GM12878 (cell line): Measurements from ENCODE around the gene NOP9. TPM values are rescaled to one million over a fixed set of nuclear protein-coding genes. Genes with fewer than 3 reads are reported as not detected.

Experiments used
- ATAC-seq: fragments of 200-7000 bp; cut with Tn5 transposase; 3 replicates; pipeline ENCODE4 v1.9.1; 2020; ENCODE audit warnings: mild to moderate bottlenecking, moderate library complexity
- BruUV-seq: library from RNA; stranded (reverse); fragments of 400-500 nt; replicated peaks from 2 replicates; lab custom pipeline; 2021; lab: Mats Ljungman, UMichigan
- CTCF ChIA-PET: fragments of 300-600 bp; sonication (Branson Sonifier 250); formaldehyde crosslinking; extraction: SDS; loops from one replicate; lab custom pipeline; 2021; ENCODE audit warnings: inconsistent platforms; lab: Yijun Ruan, JAX
- POLR2A ChIA-PET: fragments of 350-600 bp; formaldehyde crosslinking; extraction: SDS; loops from one replicate; lab custom pipeline; 2021; ENCODE audit warnings: inconsistent platforms; lab: Charles Lee
- RAD21 ChIA-PET: fragments of 300-600 bp; sonication (Branson Sonifier 250); formaldehyde crosslinking; loops from one replicate; lab custom pipeline; 2023; ENCODE audit warnings: antibody characterized with exemption; ENCODE audit not compliant: unreplicated experiment; lab: Charles Lee
- SMC1A ChIA-PET: fragments of 300-600 bp; sonication (Branson Sonifier 250); formaldehyde crosslinking; loops from one replicate; lab custom pipeline; 2023; ENCODE audit not compliant: unreplicated experiment, uncharacterized antibody; lab: Charles Lee
- DNase-seq: peaks from one replicate; pipeline ENCODE4 v3.0.0-alpha.2; 2011; ENCODE audit warnings: low read depth, low spot score
- FAIRE-seq: peaks from 3 replicates; lab custom pipeline; 2011; peaks lifted over from hg19 to GRCh38; lab: Jason Lieb, UNC
- H2AFZ ChIP-seq: 2 replicates; pipeline ENCODE4 v1.6.0; 2011; ENCODE audit warnings: low read depth, low read length, control low read depth; ENCODE audit not compliant: control insufficient read depth
- H3K27ac ChIP-seq: 2 replicates; pipeline ENCODE4 v1.5.1; 2011; ENCODE audit warnings: control low read depth; ENCODE audit not compliant: control insufficient read depth, insufficient read depth
- H3K27me3 ChIP-seq, 2 experiments: replicated peaks in 1 of 2; 2 replicates each; pipeline versions ENCODE4 v1.6.0 to v1.6.1; 2011; ENCODE audit warnings: low read length in 1 of 2; ENCODE audit not compliant: control insufficient read depth in 2 of 2, insufficient read depth in 2 of 2
- H3K36me3 ChIP-seq, 2 experiments: 2 replicates each; pipeline ENCODE4 v1.5.1; 2011; ENCODE audit warnings: low read length in 1 of 2; ENCODE audit not compliant: control insufficient read depth in 2 of 2, insufficient read depth in 2 of 2
- H3K4me1 ChIP-seq: 2 replicates; pipeline ENCODE4 v1.6.1; 2011; ENCODE audit warnings: mild to moderate bottlenecking, low read length, moderate library complexity, mixed read lengths; ENCODE audit not compliant: control insufficient read depth, insufficient read depth
- H3K4me2 ChIP-seq: 2 replicates; pipeline ENCODE4 v1.6.0; 2011; ENCODE audit warnings: control low read depth; ENCODE audit not compliant: control insufficient read depth, insufficient read depth
- H3K4me3 ChIP-seq: fragments of 200-600 bp; sonication (generic); 2 replicates; pipeline ENCODE4 v1.5.1; 2016
- H3K79me2 ChIP-seq: 2 replicates; pipeline ENCODE4 v1.6.0; 2011; ENCODE audit warnings: low read length; ENCODE audit not compliant: control insufficient read depth, insufficient read depth
- H3K9ac ChIP-seq: 2 replicates; pipeline ENCODE4 v1.8.0; 2011; ENCODE audit warnings: low read length, control low read depth, mixed read lengths; ENCODE audit not compliant: control insufficient read depth, insufficient read depth
- H3K9me3 ChIP-seq: replicated peaks from 3 replicates; pipeline ENCODE4 v1.5.1; 2011; ENCODE audit warnings: mild to moderate bottlenecking, low read length; ENCODE audit not compliant: control insufficient read depth, insufficient read depth
- H4K20me1 ChIP-seq: 2 replicates; pipeline ENCODE4 v1.6.0; 2011; ENCODE audit not compliant: control insufficient read depth, insufficient read depth
- BCL11A ChIP-seq: IDR thresholded peaks from 2 replicates; pipeline ENCODE4 v1.6.1; 2011; ENCODE audit warnings: low read depth, low read length
- BHLHE40 ChIP-seq, 2 experiments: fragments of 450-650 bp in 1 of 2; IDR thresholded peaks; 2 replicates each; pipeline ENCODE4 v1.6.1; 2011 to 2017; ENCODE audit warnings: low read depth in 2 of 2, borderline replicate concordance in 1 of 2, improper control_type of control experiment in 1 of 2, low read length in 1 of 2, mild to moderate bottlenecking in 1 of 2
- BRCA1 ChIP-seq: IDR thresholded peaks from 2 replicates; pipeline ENCODE4 v1.6.1; 2011; ENCODE audit warnings: low read depth, low read length, improper control_type of control experiment
- HCFC1 ChIP-seq: fragments of 150-350 bp; IDR thresholded peaks from 2 replicates; pipeline ENCODE4 v1.6.1; 2014; ENCODE audit warnings: low read length
- HDGF ChIP-seq: fragments of 450-650 bp; IDR thresholded peaks from 2 replicates; pipeline ENCODE4 v1.6.1; 2016; ENCODE audit warnings: antibody characterized with exemption
- JUNB ChIP-seq: IDR thresholded peaks from 2 replicates; pipeline ENCODE4 v1.6.1; 2016; ENCODE audit warnings: antibody characterized with exemption, mild to moderate bottlenecking
- KAT2A ChIP-seq: conservative IDR thresholded peaks from 2 replicates; pipeline ENCODE4 v1.6.1; 2011; ENCODE audit warnings: low read depth, low read length; ENCODE audit not compliant: control insufficient read depth
- NFYA ChIP-seq: IDR thresholded peaks from 2 replicates; pipeline ENCODE4 v1.6.1; 2011; ENCODE audit warnings: low read depth, mild to moderate bottlenecking, low read length, improper control_type of control experiment, borderline replicate concordance
- POLR2A ChIP-seq: IDR thresholded peaks from 2 replicates; pipeline ENCODE4 v1.6.1; 2011; ENCODE audit warnings: low read depth, mild to moderate bottlenecking, low read length
- REST ChIP-seq: IDR thresholded peaks from 2 replicates; pipeline ENCODE4 v1.6.1; 2012; ENCODE audit warnings: mild to moderate bottlenecking, low read depth, low read length
- SPI1 ChIP-seq: IDR thresholded peaks from 2 replicates; pipeline ENCODE4 v1.6.1; 2011; ENCODE audit warnings: low read depth, mild to moderate bottlenecking, low read length, moderate library complexity, borderline replicate concordance; ENCODE audit not compliant: insufficient read depth
- STAT3 ChIP-seq: IDR thresholded peaks from 2 replicates; pipeline ENCODE4 v1.6.1; 2011; ENCODE audit warnings: low read depth, low read length, improper control_type of control experiment
- TCF12 ChIP-seq: IDR thresholded peaks from 2 replicates; pipeline ENCODE4 v1.6.1; 2011; ENCODE audit warnings: low read depth, mild to moderate bottlenecking, low read length
- ZBED1 ChIP-seq: IDR thresholded peaks from 2 replicates; pipeline ENCODE4 v1.6.1; 2016; ENCODE audit warnings: borderline replicate concordance
- ZBTB11 ChIP-seq: fragments of 450-650 bp; formaldehyde crosslinking; IDR thresholded peaks from 2 replicates; pipeline ENCODE4 v1.5.0; 2022; ENCODE audit warnings: mild to moderate bottlenecking, missing genetic modification characterization
- ZNF384 ChIP-seq: IDR thresholded peaks from 2 replicates; pipeline ENCODE4 v1.6.1; 2012; ENCODE audit warnings: low read depth, mild to moderate bottlenecking, low read length, improper control_type of control experiment, borderline replicate concordance
- WGBS: methylation state at CpG from one replicate; pipeline ENCODE4 v1.1.6; 2016; ENCODE audit warnings: low lambda C conversion rate; ENCODE audit not compliant: insufficient replicate concordance, insufficient coverage; ENCODE audit errors: missing lambda C conversion rate; 5-methylcytosine and 5-hydroxymethylcytosine counted together
- in situ Hi-C: fragments of 300-500 bp; cut with MboI; formaldehyde crosslinking; loops from 9 replicates; pipeline ENCODE4 v1.14.3; 2018; ENCODE audit warnings: mixed read lengths
- intact Hi-C: fragments of 100-400 bp; cut with micrococcal nuclease; formaldehyde crosslinking; loops from one replicate; pipeline ENCODE4 v1.14.2; 2022; ENCODE audit not compliant: unreplicated experiment
- polyA plus RNA-seq, 11 experiments: library from polyadenylated mRNA; depleted of rRNA in 4 of 11; unstranded in 6 of 11; stranded (reverse) in 5 of 11; fragments of >200 nt; fragmentation: Nextera tagmentation in 4 of 11; fragmentation: Illumina TruSeq in 1 of 11; extraction: Ambion mirVana in 4 of 11; extraction: Trizol in 1 of 11; gene quantifications; 1 replicate in 1 of 11; 2 replicates in 10 of 11; pipeline versions ENCODE4 v1.2.1 to v1.2.3, GENCODE V29; 2011 to 2016; ENCODE audit warnings: inconsistent platforms in 2 of 11, missing spikeins in 2 of 11, low read depth in 1 of 11
- total RNA-seq, 4 experiments: library from RNA; depleted of rRNA in 3 of 4; stranded (reverse); fragments of >200 nt in 3 of 4; fragmentation: Illumina TruSeq in 1 of 4; extraction: Trizol in 1 of 4; gene quantifications; 2 replicates each; pipeline versions ENCODE4 v1.2.1 to v1.2.3, GENCODE V29; 2013 to 2021

The NOP9 gene
- total and polyA plus RNA-seq, 10 of the 15 experiments (the other 5 are each of a cell fraction or from before 2014, with no cell fraction given) = 2.4 to 43.9 (median 20.3) TPM

- Histone ChIP-seq H3K9ac (no peak overlapping the region), H3K9me3 (no peaks in the 10 kb centered on the region), H3K4me2 (no peak overlapping the region), H3K27ac (no peak overlapping the region), H3K27me3 (no peaks in the 10 kb centered on the region), H3K4me3 (no peak overlapping the region)
- ChIA-PET POLR2A (no interaction called here), RAD21 (no interaction called here), CTCF (interaction anchor here (1.0 kb wide), 1 partner anchor 62 kb away, joined by 3 read pairs; the partner anchor contains the start of gene TINF2), SMC1A (interaction anchor here (10.1 kb wide), 1 partner anchor 60 kb away, joined by 201 read pairs; the partner anchor contains the start of gene TINF2)
- in situ Hi-C loops = no loop called here
- intact Hi-C loops = no loop called here
- no peak for ATAC-seq
- BruUV-seq = no TSS peak
- no peak for TF ChIP-seq BHLHE40 (IDR thresholded peaks at IDR 0.05; ENCODE audit: borderline replicate concordance in 1 of 2, low read depth in 2 of 2, low read length in 1 of 2)
- TF ChIP-seq ZBTB11 (CRISPR knock-in tag) = no peak
- no peak for TF ChIP-seq TCF12
- no peak for TF ChIP-seq NFYA
- TF ChIP-seq BRCA1 = no peak
- TF ChIP-seq SPI1 = no peak
- TF ChIP-seq HCFC1 = no peak
- TF ChIP-seq JUNB = no peak
- TF ChIP-seq HDGF = no peak
- TF ChIP-seq ZBED1 = no peak
- no peak for TF ChIP-seq POLR2A
- no peak for TF ChIP-seq BCL11A
- no peak for TF ChIP-seq KAT2A
- no peak for TF ChIP-seq ZNF384
- no peak for TF ChIP-seq STAT3
- TF ChIP-seq REST = no peak
- TF ChIP-seq, all 136 proteins: peak for 0
- WGBS = 97% methylated on average over 10 of the region's 11 CpGs
- Histone ChIP-seq H3K4me1 (peaks cover 10% of the 10 kb centered on the region), H3K36me3 (peaks cover 16 to 32% of the 10 kb centered on the region in 2 experiments), H2AFZ (no peak overlapping the region), H3K79me2 (peaks cover 22% of the 10 kb centered on the region), H4K20me1 (no peaks in the 10 kb centered on the region)
- DNase-seq (no peak), FAIRE-seq (no peak)
Measured at GRCh38 chr14:24304019-24304387, 4.4 kb downstream of the NOP9 start.
